SK-N-SH (cell line): ENCODE measurements around the gene PDE11A. TPM values are rescaled to one million over a fixed set of nuclear protein-coding genes. Genes with fewer than 3 reads are reported as not detected.

Source experiments
- CTCF ChIA-PET: fragments of 300-600, 350-600 bp; formaldehyde crosslinking; extraction: SDS; loops from one replicate; lab custom pipeline; 2021; lab: Yijun Ruan, JAX
- POLR2A ChIA-PET: fragments of 350-600 bp; sonication (Branson Sonifier 250); formaldehyde crosslinking; extraction: SDS; loops from one replicate; lab custom pipeline; 2020; ENCODE audit warnings: antibody characterized with exemption, inconsistent platforms; lab: Yijun Ruan, JAX
- DNase-seq: peaks from one replicate; pipeline ENCODE4 v3.0.0; 2012
- H2AFZ ChIP-seq: fragments of 200-600 bp; sonication (generic); 2 replicates; pipeline ENCODE4 v1.8.1; 2016; ENCODE audit warnings: antibody characterized with exemption, mild to moderate bottlenecking, low read depth
- H3F3A ChIP-seq: fragments of 200-600 bp; sonication (generic); replicated peaks from 2 replicates; pipeline ENCODE3; 2016; ENCODE audit warnings: antibody characterized with exemption, mild to moderate bottlenecking; ENCODE audit not compliant: insufficient read depth
- H3K27ac ChIP-seq, 2 experiments: fragments of 200-500 bp in 1 of 2; fragments of 200-600 bp in 1 of 2; sonication (Bioruptor generic) in 1 of 2; sonication (generic), shearing (Covaris generic) in 1 of 2; 2 replicates each; pipeline versions ENCODE4 v1.5.1 to v1.6.1; 2014 to 2016; ENCODE audit warnings: low read depth in 2 of 2, inconsistent platforms in 1 of 2, low read length in 1 of 2, mild to moderate bottlenecking in 1 of 2, mixed read lengths in 1 of 2
- H3K27me3 ChIP-seq: fragments of 200-600 bp; sonication (generic), shearing (Covaris generic); 2 replicates; pipeline ENCODE4 v1.6.1; 2016; ENCODE audit warnings: mixed run types; ENCODE audit not compliant: insufficient read depth
- H3K36me3 ChIP-seq, 2 experiments: fragments of 200-500 bp in 1 of 2; fragments of 200-600 bp in 1 of 2; sonication (Bioruptor generic) in 1 of 2; sonication (generic) in 1 of 2; replicated peaks in 1 of 2; 2 replicates each; pipeline versions ENCODE3 to v1.5.1; 2014 to 2016; ENCODE audit warnings: low read length in 1 of 2, mild to moderate bottlenecking in 1 of 2; ENCODE audit not compliant: insufficient read depth in 2 of 2, control insufficient read depth in 1 of 2
- H3K4me1 ChIP-seq, 2 experiments: fragments of 200-500 bp in 1 of 2; fragments of 200-600 bp in 1 of 2; sonication (Bioruptor generic) in 1 of 2; sonication (generic), shearing (Covaris generic) in 1 of 2; 2 replicates each; pipeline versions ENCODE4 v1.5.1 to v1.6.1; 2014 to 2016; ENCODE audit warnings: low read depth in 1 of 2, low read length in 1 of 2, mixed run types in 1 of 2; ENCODE audit not compliant: insufficient read depth in 2 of 2, control insufficient read depth in 1 of 2
- H3K4me2 ChIP-seq: fragments of 200-600 bp; sonication (generic), shearing (Covaris generic); 2 replicates; pipeline ENCODE4 v1.6.1; 2017; ENCODE audit warnings: mixed run types
- H3K4me3 ChIP-seq, 2 experiments: fragments of 200-500 bp in 1 of 2; fragments of 200-600 bp in 1 of 2; sonication (Bioruptor generic) in 1 of 2; sonication (generic), shearing (Covaris generic) in 1 of 2; 2 replicates each; pipeline versions ENCODE4 v1.5.1 to v1.8.1; 2014 to 2016; ENCODE audit warnings: low read depth in 2 of 2, inconsistent platforms in 1 of 2, low read length in 1 of 2, mild to moderate bottlenecking in 1 of 2, mixed read lengths in 1 of 2, moderate library complexity in 1 of 2
- H3K79me2 ChIP-seq: fragments of 200-600 bp; sonication (generic); 2 replicates; pipeline ENCODE4 v1.8.1; 2017; ENCODE audit warnings: mild to moderate bottlenecking; ENCODE audit not compliant: insufficient read depth
- H3K9ac ChIP-seq: fragments of 200-600 bp; sonication (generic); 2 replicates; pipeline ENCODE4 v1.6.1; 2017; ENCODE audit warnings: mixed run types
- H3K9me2 ChIP-seq: fragments of 200-600 bp; sonication (generic); 2 replicates; pipeline ENCODE4 v1.6.1; 2017; ENCODE audit warnings: mixed run types
- H3K9me3 ChIP-seq: fragments of 200-600 bp; sonication (generic); 2 replicates; pipeline ENCODE4 v1.6.1; 2017; ENCODE audit warnings: mixed run types, mild to moderate bottlenecking, moderate library complexity
- H4K20me1 ChIP-seq: fragments of 200-600 bp; sonication (generic); 2 replicates; pipeline ENCODE4 v1.6.1; 2017; ENCODE audit warnings: mild to moderate bottlenecking, mixed run types; ENCODE audit not compliant: insufficient read depth
- CHD2 ChIP-seq: fragments of 150-350 bp; IDR thresholded peaks from 2 replicates; pipeline ENCODE4 v1.6.1; 2018; ENCODE audit warnings: low read length; ENCODE audit not compliant: partially characterized antibody
- EP300 ChIP-seq, 2 experiments: IDR thresholded peaks; 2 replicates each; pipeline versions ENCODE4 v1.4.0 to v1.6.1; 2012; ENCODE audit warnings: borderline replicate concordance in 1 of 2, low read depth in 1 of 2, low read length in 1 of 2
- FOXM1 ChIP-seq: IDR thresholded peaks from 2 replicates; pipeline ENCODE4 v1.4.0; 2012; ENCODE audit warnings: low read depth, mild to moderate bottlenecking
- GATA2 ChIP-seq: sonication (generic); formaldehyde crosslinking; IDR thresholded peaks from 2 replicates; pipeline ENCODE4 v1.5.0; 2020; ENCODE audit warnings: mild to moderate bottlenecking, missing genetic modification reagents
- MXI1 ChIP-seq: IDR thresholded peaks from 2 replicates; pipeline ENCODE4 v1.6.1; 2012; ENCODE audit warnings: mild to moderate bottlenecking, low read depth, low read length, improper control_type of control experiment
- RAD21 ChIP-seq: IDR thresholded peaks from 2 replicates; pipeline ENCODE4 v1.6.1; 2012; ENCODE audit warnings: mild to moderate bottlenecking, low read length
- RCOR1 ChIP-seq: fragments of 150-350 bp; IDR thresholded peaks from 2 replicates; pipeline ENCODE4 v1.6.1; 2017; ENCODE audit warnings: antibody characterized with exemption, low read length
- WGBS: methylation state at CpG from one replicate; pipeline ENCODE4 v1.1.6; 2017; ENCODE audit warnings: low lambda C conversion rate; 5-methylcytosine and 5-hydroxymethylcytosine counted together
- polyA plus RNA-seq, 3 experiments: library from polyadenylated mRNA; depleted of rRNA; stranded (reverse); fragments of >200 nt; gene quantifications; 2 replicates each; pipeline ENCODE4 v1.2.3, GENCODE V29; 2012
- TF ChIP-seq, protein P1 (sequence below): IDR thresholded peaks from 2 replicates; pipeline ENCODE4; 2012

The PDE11A gene
- polyA plus RNA-seq, 1 of the 3 experiments (the other 2 are of a cell fraction) = 0.10 TPM

DNA sequence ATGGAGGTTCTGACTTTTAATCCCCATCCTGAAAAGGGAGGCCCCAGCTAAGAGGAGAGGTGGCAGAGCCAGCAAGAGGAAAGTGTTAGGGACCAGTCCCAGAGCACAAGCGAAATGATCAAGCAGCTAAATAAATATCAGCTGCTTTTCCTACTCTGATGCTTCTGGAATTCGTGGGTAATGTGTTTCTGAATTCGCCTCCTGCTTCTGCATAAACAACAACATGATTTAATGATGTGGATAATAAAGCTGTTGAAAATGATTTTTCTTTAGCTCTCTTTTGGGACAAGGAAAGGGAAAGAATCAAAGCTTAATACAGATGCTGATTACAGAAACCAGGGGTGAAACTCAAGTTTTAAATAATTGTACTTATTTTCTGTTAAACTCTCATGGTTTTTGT is 329.7 kb downstream of the PDE11A start (continued):
- no peak for TF ChIP-seq CHD2

DNA sequence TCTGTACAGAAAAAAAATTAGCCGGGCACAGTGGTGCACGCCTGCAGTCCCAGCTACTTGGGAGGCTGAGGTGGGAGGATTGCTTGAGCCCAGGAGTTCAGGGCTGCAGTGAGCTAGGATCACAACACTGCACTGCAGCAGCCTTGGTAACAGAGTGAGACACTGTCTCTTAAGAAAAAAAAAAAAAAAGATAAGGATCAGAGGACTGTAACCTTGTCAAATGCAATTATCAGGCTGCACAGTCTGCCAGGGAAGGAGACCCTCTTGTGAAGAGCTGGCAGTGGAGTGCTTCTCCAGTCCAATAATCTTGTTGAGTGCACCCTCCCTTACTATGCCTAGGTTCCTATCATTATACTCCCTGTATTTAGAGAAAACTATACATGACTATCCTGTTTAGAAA is 330.7 kb downstream of the PDE11A start:
- no peaks in the 10 kb centered on the region for H3F3A ChIP-seq
- no peaks in the 10 kb centered on the region for H3K9me3 ChIP-seq
- no peak overlapping the region for H3K9ac ChIP-seq
- H3K4me2 ChIP-seq = no peak overlapping the region
- no peaks in the 10 kb centered on the region for H4K20me1 ChIP-seq
- no peaks in the 10 kb centered on the region for H3K27me3 ChIP-seq
- no peaks in the 10 kb centered on the region for H3K9me2 ChIP-seq
- H3K4me1 ChIP-seq = peaks cover 0 to 10% of the 10 kb centered on the region in 2 experiments; a peak in 1 of 4 replicates
- H3K79me2 ChIP-seq = no peaks in the 10 kb centered on the region
- no peak overlapping the region for H3K4me3 ChIP-seq
- DNase-seq = no peak
- H3K27ac ChIP-seq = no peak overlapping the region
- no peaks in the 10 kb centered on the region for H3K36me3 ChIP-seq
- H2AFZ ChIP-seq = no peak overlapping the region
- ChIA-PET POLR2A (interaction anchor here (0.6 kb wide), 2 partner anchors 33 to 135 kb away, joined by 3 to 4 read pairs; no protein-coding TSS in a partner anchor), CTCF (interaction anchor here (0.9 to 3.3 kb wide), 6 partner anchors 11 to 593 kb away, joined by 3 to 12 read pairs (median 6); no protein-coding TSS in a partner anchor)
- TF ChIP-seq EP300 (IDR thresholded peaks at IDR 0.05; ENCODE audit: borderline replicate concordance in 1 of 2, low read depth in 1 of 2, low read length in 1 of 2) = no peak
- peak; percentile 25; the same call in 1 of the 2 replicates for TF ChIP-seq GATA2 (CRISPR knock-in tag)
- no peak for TF ChIP-seq FOXM1
- TF ChIP-seq, all 33 proteins: peak for 1
- 68% methylated on average over 2 of the region's 2 CpGs for WGBS

DNA sequence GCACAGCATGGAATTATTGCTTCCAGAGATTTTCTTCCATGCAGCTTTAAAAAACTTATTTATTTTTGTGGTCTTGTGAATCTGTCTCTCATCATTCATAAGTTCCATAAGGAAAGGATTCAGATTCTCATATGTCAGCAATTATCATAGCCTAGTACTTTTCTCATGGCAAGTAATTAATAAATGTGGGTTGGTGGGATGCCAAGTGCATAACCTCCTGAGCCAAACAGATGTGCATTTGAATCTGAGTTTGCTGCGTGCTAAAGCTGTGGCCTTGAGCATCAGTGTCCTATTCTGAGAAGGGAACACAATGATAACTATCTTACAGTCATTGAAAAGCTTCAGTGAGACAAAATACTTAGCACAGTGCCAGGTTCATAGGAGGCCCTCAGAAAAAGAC is 331.9 kb downstream of the PDE11A start:
- 11% methylated on average over 1 of the region's 1 CpG for WGBS
- peak; percentile 23 for DNase-seq
- CTCF ChIA-PET = interaction anchor here (0.7 to 3.3 kb wide), 7 partner anchors 9 to 408 kb away, joined by 3 to 11 read pairs (median 5); no protein-coding TSS in a partner anchor

More for the DNA sequence above, 331.9 kb downstream of the PDE11A start:
- POLR2A ChIA-PET = no interaction called here
- H4K20me1 ChIP-seq = no peaks in the 10 kb centered on the region
- no peaks in the 10 kb centered on the region for H3K36me3 ChIP-seq
- no peaks in the 10 kb centered on the region for H3F3A ChIP-seq
- TF ChIP-seq EP300 (IDR thresholded peaks at IDR 0.05; ENCODE audit: borderline replicate concordance in 1 of 2, low read depth in 1 of 2, low read length in 1 of 2) (peak in 1 of 2 experiments; percentile 58; a peak in 1 of 4 replicates), RAD21 (no peak), MXI1 (no peak), RCOR1 (peak; percentile 46)
- TF ChIP-seq, protein P1, sequence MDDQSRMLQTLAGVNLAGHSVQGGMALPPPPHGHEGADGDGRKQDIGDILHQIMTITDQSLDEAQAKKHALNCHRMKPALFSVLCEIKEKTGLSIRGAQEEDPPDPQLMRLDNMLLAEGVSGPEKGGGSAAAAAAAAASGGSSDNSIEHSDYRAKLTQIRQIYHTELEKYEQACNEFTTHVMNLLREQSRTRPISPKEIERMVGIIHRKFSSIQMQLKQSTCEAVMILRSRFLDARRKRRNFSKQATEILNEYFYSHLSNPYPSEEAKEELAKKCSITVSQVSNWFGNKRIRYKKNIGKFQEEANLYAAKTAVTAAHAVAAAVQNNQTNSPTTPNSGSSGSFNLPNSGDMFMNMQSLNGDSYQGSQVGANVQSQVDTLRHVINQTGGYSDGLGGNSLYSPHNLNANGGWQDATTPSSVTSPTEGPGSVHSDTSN = no peak
- H3K9me3 ChIP-seq = no peaks in the 10 kb centered on the region
- H3K9ac ChIP-seq = no peak overlapping the region
- H3K27ac ChIP-seq = no peak overlapping the region; a peak in 2 of 4 replicates
- no peak overlapping the region for H3K4me2 ChIP-seq
- no peaks in the 10 kb centered on the region for H3K79me2 ChIP-seq
- H3K9me2 ChIP-seq = no peaks in the 10 kb centered on the region
- peaks cover 0 to 10% of the 10 kb centered on the region in 2 experiments; a peak in 1 of 4 replicates for H3K4me1 ChIP-seq
- no peak overlapping the region for H3K4me3 ChIP-seq
- no peak overlapping the region for H2AFZ ChIP-seq
- no peaks in the 10 kb centered on the region for H3K27me3 ChIP-seq
